Measurements from ENCODE around the gene SORBS1.

The SORBS1 gene

DNA sequence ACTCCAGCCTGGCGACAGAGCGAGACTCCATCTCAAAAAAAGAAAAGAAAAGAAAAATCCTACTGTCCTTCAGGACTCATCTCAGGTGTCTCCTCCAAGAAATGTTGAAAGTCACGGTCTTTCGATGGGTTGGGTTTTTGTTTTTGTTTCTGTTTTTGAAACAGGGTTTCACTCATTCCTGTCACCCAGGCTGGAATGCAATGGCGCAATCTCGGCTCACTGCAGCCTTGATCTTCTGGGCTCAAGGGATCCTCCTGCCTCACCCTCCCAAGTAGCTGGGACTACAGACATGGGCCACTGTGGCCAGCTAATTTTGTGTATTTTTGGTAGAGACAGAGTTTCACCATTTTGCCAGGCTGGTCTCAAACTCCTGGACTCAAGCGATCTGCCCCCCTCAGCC, 3.1 kb upstream of the SORBS1 start:
- no peak for DNase-seq

DNA sequence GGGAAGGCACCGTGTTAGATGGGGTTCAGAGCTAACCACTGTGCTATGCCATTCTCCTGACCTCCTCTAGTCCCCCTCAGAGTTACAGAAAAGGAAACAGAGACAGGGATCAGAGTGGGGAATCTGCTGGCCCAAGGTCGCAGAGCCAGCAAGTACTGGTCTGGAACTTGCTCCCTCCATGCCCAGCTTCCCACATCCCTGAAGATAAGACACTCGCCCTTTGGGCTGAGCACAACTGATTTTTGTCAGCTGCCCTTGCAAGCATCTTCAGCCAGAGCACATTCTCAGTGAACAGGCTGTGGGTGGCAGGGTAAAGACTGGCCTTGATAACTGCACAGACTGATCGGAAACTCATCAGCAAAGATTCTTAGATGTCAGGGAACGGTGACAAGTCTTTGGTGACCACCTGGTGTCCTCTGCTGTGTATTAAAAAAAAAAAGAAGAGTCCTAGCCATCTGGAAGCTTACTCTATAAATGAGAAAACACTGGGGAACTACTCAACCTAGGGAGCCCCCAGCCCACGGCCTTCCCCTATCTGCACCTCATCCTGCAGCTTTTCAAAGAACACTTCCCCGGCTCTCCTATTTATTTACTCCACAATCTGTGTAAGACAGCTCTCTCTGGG, 1.3 kb upstream of the SORBS1 start:
- no peak for DNase-seq

DNA sequence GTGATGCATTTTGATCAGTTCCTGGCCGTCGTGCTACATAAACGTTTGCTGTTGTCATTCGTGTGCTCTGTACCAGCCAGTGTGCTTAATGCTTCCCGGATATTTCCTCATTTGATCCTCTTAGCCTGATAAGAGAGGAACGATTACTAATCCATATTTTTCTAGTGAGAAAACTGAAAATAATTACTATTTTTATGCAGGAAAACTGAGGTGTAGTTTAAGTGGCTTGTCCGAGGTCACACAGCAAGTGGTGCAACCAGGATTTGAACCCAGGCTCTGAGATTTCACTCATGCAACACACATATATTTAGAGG, 650 bp upstream of the SORBS1 start:
- DNase-seq, result no peak

DNA sequence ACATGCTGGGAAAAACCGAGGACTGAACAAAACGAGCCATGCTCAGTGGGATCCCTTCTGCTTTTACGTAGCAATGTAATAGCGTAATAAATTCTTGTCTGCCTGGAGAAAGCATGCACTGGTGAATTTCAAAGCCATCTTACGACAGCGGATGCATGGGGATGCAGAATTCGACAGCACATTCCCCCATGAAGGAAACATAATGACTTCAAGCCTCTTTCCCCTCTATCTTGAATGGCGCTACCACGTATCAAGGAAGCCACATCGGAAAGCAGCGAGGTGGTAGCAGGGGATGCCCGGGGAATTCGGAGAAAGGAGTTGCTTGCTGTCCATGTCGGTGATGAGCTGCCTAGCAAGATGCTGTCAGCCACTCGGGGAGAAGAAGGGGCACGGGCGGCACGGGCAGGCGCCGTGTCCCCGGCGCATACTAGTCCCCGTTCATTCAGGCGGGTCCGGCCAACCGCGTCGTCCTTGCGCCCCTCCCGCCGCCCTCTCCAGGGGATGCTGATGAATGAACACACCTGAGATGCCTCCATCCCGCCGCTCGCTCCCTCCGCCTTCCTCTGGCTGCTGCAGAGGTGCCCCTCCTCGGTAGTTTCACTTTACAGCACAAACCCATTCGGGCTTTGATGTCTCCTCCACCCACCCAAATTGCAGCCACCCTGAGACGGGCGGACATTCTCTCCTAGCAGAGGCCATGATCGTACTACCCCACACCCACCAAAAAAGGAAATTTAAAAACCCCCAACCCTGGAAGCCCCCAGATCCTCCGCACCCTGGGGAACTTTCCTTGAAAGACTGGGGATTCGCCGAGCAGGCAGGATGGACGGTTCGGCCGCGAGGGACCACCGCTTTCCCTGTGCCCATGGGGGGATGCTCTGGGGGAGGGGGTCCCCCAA, 644 bp downstream of the SORBS1 start:
- DNase-seq, result peak; percentile 12 to 24

DNA sequence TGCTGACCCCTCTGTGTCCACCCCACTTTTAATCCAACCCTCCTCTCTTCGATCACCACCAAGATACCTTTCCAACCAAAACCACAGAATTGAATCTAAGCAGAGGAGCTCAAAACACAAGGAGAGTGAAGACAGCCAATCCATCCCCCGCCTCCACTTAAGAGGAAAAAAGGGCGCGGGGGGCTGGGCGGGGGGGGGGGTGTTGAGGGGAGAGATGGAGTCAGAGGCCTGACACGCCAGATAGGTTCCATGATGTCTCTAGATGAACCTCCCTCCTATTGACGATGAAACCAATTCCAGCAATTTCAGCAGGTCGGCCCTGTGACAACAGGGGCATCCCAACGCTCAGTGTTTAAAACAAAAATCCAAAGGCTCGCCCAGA, 1.3 kb downstream of the SORBS1 start:
- DNase-seq, result no peak

DNA sequence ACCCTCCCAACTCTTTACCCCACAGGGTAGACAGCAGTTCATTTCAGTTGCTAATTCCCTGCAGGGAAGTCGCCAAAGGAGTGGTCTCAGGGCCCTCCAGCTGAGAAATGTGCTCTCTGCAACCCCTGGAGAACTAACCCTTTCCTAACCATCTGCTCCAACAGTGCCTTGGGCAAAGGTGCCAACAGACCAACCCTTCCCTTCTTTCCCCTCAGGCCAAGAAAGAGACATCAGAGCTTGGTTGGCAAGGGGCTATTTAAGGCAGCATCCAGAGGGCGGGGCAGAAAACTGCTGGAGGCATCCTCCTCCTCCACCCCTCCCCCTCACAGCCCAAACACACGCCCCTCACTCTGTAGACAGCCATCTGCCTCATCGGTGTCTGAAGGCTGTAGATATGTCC, 1.7 kb downstream of the SORBS1 start:
- DNase-seq, result no peak

DNA sequence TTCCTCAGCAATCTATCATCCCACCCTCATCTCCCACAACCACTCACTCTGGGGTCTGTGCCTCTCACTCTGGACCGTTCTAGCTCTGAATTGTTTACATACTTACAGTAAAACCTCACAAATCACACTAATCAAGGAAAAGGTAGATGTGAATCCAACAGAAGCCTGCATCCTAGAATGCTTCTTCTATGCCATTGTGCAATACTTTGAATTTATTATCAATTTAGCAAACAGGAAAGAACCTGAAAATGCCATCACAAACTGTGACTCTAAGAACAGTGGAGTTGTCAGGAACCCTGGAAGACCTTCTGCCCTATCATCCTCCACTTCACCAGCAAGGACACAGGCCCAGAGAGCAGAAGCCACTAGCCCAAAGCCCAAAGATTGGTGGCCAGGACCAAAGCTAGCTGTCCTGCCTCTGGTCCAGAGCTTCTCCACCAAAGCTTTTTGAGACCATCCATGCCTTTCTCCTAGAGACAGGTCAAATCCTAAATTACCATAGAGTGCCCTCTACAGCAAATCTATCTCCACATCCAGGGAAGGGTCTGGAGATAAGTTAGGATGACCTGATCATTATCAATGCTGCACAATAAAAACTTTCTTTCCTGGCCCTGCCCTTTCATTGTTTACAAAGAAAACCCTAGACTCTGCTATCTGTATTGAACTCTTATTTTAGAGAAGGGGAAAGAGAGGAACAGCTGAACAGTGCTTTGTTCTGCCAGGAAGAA, 2.4 kb downstream of the SORBS1 start:
- no peak for DNase-seq

DNA sequence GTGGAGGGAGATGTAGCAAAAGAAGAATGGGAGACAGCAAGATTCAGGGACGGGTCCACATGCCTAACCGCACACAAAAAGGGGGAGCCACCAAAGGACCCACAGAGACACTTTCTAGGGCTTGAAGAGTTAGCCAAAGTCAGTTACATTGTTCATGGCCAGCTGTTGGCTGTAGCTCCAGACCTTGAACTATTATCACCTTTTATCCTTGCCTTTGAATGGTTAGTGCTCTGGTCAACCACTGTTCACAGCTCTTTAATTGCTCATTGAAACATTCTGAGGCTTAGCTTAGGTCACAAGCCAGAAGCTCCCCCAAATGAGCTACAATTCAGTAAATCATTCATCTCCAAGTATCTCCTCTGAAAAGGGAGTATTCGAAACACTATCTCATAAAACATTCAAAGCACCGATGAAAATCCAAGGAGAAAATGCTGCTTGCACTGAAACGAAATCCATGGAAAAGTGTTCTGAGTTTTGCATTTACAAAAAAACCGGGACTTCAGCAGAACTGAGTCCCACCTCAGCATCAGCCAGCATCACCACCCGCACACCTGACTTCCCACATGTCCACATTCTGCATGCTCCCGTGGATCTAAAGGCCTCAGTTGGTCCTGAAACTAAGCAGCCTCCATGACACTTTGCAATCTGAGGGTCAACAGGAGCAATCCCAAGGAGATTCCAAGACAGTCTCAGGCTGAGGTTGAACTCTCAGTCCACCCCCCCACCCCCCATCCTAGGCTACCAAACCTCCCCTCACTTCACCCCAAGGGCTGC, 4.0 kb downstream of the SORBS1 start:
- DNase-seq, result no peak

DNA sequence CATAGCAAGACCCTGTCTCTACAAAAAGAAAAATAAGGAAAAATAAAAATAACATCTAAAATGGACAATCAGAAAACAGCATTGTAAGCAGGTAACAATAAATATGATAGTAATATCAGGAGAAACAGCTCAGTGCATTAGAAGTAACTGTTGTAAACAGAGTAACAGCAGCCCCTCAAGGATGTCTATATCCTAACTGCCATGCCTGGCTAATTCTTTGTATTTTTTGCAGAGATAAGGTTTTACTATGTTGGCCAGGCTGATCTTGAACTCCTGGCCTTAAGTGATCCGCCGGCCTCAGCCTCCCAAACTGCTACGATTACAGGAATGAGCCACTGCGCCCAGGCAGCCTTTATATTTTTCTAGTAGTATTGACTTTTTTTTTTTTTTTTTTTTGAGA, 7.5 kb downstream of the SORBS1 start:
- no peak for DNase-seq

DNA sequence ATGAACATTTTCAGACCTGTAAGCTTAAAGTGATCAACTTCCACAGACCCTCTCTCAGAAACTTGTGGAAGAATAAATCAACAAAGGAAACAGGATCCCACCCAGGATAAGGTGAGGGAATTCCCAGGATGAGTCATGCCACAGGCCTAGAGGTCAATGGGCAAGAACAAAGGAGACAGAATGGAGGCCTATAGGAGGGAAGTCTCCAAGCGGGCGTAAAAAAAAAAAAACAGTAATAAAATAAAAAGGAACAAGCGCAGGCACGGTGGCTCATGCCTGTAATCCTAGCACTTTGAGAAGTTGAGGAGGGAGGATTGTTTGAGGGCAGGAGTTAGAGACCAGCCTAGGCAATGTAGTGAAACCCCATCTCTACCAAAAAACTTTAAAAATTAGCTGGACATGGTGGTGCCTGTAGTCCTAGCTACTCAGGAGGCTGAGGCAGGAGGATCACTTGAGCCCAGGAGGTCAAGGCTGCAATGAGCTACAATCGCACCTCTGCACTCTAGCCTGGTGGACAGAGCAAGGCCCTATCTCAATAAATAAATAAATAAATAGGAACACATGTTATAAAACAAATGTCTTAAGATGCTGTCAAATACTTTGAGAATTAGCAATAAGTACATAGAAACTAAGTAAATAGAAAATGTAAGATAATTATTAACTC, 8.4 kb downstream of the SORBS1 start:
- DNase-seq, result no peak

DNA sequence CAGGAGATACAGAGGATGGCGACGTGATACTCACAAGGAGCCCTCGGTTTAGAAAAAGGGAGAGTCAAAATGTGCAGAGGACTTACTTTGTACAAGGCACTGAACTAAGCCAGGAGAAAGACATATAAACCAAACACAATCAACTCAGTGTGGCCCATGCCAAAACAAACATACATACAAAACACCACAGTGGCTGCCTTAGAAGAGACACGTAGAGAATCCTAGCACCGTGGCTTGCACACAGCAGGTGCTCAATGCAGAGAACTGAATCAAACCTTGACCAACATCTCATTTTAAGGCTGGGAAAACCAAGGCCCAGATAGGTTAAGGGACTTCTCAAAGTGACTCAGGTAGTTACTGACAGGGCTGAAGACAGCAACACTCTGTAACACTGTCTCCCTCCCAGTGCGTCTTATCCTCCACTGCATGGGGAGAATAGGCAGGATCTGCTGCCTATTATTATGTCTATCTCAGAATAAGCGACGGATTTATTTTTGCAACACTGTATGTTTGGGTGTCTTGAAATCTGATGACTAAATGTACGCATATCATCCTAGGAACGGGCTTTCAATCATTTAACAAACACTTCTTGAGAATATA, 11.0 kb downstream of the SORBS1 start:
- DNase-seq, result no peak

DNA sequence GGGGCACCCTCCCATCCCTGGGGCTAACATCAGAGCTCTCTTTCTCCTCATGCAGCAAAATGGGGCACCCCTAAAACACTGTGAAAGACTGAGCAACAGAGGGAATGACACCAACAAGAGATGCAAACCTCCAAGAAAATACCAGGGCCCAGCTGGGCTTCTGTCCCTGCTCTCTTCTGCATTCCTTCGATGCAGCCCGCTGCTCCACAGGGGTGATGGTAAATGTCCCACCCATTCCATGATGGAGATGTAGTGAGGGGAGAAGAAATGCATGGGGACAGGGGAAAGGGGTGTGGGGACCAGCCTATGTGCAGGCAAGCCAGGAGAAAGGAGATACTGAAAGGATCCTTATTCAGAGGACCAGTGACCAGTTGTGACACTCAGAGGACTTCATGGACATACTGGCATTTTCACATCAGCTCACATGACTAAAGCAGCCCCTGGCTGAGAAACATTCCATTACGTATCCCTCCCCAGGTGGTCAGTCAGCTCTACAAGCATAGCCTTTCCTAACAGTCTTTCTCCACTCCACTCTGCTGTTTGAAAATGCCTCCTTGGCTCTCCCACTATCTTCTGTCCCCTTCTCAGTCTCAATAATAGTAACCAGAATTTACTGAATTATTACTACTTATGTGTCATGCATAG, 13.3 kb downstream of the SORBS1 start:
- no peak for DNase-seq

DNA sequence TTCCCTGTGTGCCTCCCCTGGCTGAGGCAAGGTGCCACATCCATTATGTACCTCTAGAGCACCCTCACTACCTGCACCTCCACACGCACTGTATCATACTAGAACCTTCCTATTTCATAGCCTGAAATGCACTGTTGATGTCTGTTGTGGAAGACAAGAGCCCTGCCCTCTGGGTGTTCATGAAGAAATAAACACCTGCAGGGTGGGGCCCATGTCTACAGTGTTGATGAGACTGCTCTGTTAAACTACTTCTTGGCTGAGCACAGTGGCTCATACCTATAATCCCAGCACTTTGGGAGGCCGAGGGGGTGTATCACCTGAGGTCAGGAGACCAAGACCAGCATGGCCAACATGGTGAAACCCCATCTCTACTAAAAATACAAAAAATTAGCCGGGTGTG, 14.0 kb downstream of the SORBS1 start:
- DNase-seq, result no peak

DNA sequence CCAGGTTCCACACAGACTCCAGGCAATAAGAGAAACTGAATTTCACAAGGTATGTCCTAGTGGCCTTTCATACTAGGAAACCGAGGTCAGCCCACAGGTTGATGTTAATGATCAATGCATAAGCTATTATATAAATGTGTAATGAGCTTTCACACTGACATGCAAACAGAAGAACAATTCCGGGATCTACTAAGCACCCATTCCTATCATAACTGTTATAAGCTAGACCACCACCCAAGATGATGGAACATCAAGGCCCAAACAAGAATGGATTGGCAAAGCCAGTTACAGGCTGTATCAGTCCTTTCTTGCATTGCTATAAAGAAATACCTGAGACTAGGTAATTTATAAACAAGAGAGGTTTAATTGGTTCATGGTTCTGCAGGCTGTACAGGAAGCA, 15.2 kb downstream of the SORBS1 start:
- no peak for DNase-seq

DNA sequence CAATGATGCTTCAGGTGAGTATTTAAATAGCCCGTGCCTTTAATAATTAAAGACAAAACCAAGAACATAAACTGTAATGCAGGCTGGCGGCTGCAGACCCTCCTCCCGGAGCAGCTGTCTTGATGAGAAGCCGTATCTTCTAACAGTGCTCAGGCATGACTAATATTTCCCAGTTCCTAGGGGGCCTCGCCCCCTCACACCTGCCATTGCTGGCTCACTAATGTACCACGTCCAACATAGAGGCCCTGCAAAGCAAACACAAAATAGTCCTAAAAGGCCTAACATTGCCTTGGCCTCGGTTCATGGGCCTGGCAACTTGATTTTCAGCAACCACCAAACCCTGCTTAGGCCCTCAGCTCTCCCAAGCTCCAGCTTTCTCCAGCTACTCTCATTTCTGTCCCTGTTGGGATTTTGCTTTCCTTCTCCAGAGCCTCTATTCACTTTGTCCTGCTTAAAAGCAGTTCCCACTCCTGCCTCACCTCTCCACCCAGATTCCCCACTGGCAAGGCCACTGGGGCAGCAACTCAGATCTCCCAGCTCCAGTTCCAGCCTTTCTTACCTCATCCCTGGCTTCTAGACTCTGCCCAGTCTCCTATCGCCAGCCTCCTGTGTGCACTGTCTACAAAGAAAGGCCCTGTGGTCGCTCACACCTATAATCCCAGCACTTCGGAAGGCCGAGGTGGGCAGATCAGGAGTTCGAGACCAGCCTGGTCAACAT, 16.2 kb downstream of the SORBS1 start:
- no peak for DNase-seq

DNA sequence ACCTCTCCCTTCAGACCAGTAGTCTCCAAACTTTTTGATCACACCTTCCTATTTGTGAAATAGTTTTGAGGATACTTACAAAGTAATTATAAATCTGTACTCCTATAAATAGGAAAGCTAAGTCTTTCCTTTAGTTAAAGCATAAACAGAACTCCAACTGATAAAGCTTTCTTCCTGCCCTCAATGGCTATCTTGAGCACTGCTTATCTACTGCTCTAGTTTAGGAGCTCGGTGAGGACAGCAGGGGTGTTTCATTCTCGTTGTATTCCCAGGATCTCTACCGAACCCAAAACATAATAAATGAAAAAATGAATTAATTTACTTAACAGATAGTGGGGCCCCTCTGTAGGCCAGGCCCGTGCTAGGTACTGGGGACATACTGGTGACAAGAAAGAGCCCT, 17.7 kb downstream of the SORBS1 start:
- DNase-seq, result no peak

DNA sequence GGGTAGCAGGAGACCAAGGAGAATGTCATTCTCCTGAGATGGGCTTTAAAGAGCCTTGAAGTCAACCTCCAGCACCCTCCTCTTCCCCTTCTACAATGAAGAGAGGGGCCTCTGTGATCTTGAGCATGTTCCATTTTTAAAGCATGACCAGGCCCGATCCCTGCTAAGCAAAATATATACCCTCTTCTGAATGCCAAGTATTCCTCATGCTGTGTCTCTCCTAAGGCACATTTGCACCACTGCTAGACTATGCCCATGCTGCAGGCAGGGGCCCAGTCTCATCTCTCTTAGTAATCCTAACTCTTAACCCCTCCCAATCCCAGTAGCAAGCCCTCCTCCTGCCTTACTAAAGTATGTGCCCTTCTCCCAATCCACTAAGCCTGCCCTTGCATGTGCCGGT, 18.4 kb downstream of the SORBS1 start:
- no peak for DNase-seq

DNA sequence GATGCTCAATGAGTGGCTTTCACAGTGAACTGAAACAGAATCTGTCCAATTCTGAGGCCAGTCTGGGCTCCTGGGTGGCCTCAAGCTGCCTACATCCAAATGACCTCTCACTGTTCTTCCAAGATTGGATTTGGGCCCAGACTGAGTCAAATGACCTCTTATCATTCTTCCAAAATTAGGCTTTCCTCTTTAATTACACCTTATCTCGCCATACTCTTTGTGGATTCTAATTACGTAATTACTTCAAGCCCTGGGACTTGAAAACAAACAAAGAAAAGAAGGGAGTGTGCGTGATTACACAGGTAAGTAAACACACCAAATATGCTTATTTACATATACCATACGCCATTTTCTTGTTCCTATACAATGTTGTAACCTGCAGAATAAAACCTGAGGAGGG, 18.8 kb downstream of the SORBS1 start:
- DNase-seq, result no peak

DNA sequence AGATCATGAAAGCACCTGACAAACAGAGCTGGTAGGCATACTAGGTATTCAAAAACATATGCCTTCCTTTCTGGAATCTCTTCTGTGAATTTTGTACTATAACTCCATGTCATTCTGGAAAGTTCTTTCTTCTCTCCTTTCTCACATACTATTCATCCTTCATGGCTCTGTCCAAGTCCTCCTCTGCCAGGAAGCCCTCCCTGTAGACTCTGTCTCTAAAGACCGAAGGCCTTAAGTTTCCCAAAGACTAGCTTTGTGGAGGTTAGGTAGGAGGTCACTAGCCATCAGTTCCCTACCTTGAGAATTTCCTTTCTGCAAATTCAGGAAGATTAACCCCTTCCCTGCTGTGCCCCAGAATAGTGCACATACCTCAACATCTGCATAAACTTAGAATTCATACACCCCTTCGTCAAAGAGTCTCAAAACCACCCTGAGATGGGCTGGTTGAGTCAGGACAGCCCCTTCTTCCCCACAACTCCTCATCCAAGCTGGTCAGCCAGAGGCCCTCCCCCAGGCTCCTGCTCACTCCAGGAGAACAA, 20.6 kb downstream of the SORBS1 start:
- no peak for DNase-seq

DNA sequence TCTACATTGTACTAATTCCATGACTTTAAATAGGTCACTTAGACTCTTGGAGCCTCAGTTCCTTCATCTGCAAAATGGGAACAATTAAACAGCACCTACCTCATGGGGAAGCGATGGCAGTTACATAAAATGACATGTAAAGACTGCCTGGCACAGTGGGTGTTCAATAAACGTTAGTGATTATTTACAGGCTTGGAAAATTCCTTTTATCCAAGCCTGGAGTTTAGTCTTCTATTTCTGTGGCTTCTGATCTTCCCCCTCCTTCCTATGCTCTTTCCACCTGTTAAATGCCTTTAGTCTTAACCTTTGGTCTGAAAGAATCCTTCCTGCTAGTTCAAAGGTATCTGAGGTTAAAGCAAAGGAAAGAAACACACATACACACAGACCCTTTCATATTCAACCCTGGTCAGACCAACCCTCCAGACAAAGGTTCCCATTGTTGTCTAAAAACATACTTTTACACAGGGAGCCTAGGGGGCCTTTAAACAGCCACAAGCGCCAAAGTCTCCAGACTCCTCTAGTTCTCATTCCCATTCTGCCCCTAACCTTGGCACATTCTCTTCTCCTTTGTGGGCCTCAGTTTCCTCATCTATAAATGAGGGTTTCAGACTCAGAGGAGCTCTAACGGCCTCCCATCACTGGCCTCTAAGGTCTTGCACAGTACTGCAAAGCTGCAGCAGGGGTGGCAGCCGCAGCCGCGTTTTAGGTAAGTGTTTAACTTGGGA, 21.4 kb downstream of the SORBS1 start:
- DNase-seq, result no peak

All from NCI-H187 (cell line).